Caco-2 (cell line): ENCODE data around the gene INO80B. TPM values are rescaled to one million over a fixed set of nuclear protein-coding genes. Genes with fewer than 3 reads are reported as not detected.

Experiments used
- BruUV-seq: library from RNA; stranded (reverse); fragments of 400-500 nt; replicated peaks from 2 replicates; lab custom pipeline; 2021; lab: Mats Ljungman, UMichigan
- CTCF ChIA-PET: fragments of 300-600 bp; sonication (Branson Sonifier 250); formaldehyde crosslinking; loops from one replicate; lab custom pipeline; 2022; ENCODE audit warnings: antibody characterized with exemption; lab: Charles Lee
- POLR2A ChIA-PET: fragments of 300-600 bp; sonication (Branson Sonifier 250); formaldehyde crosslinking; loops from one replicate; lab custom pipeline; 2022; ENCODE audit warnings: antibody characterized with exemption; lab: Charles Lee
- DNase-seq, 2 experiments: peaks; one replicate each; pipeline versions ENCODE4 v3.0.0 to v3.0.0-alpha.2; 2020 to 2022
- H3K27me3 ChIP-seq: replicated peaks from 2 replicates; pipeline ENCODE4 v1.6.0; 2011; ENCODE audit warnings: low read length; ENCODE audit not compliant: control insufficient read depth, insufficient read depth
- H3K36me3 ChIP-seq: 2 replicates; pipeline ENCODE4 v1.5.1; 2011; ENCODE audit warnings: low read length; ENCODE audit not compliant: control insufficient read depth, insufficient read depth
- H3K4me1 ChIP-seq: fragments of 250-450 bp; sonication (Bioruptor Pico); 2 replicates; pipeline ENCODE4 v1.5.1; 2020; ENCODE audit warnings: mild to moderate bottlenecking
- H3K4me3 ChIP-seq: 2 replicates; pipeline ENCODE4 v1.5.1; 2011; ENCODE audit warnings: low read depth, mild to moderate bottlenecking, control low read depth, low read length
- H3K9me3 ChIP-seq: fragments of 250-450 bp; sonication (Bioruptor Pico); 2 replicates; pipeline ENCODE4 v1.5.1; 2020; ENCODE audit warnings: mild to moderate bottlenecking, moderate library complexity
- H3K27ac Mint-ChIP-seq: one replicate; pipeline ENCODE4 v1.8.0; 2022; ENCODE audit warnings: mixed read lengths; ENCODE audit not compliant: unreplicated experiment
- H3K27me3 Mint-ChIP-seq: one replicate; pipeline ENCODE4 v1.8.0; 2022; ENCODE audit warnings: mixed read lengths; ENCODE audit not compliant: insufficient read depth, unreplicated experiment
- H3K36me3 Mint-ChIP-seq: one replicate; pipeline ENCODE4 v1.8.0; 2022; ENCODE audit warnings: mild to moderate bottlenecking, mixed read lengths; ENCODE audit not compliant: insufficient read depth, unreplicated experiment
- H3K4me1 Mint-ChIP-seq: one replicate; pipeline ENCODE4 v1.8.0; 2022; ENCODE audit warnings: low read depth, mixed read lengths; ENCODE audit not compliant: unreplicated experiment
- H3K4me3 Mint-ChIP-seq: one replicate; pipeline ENCODE4 v1.8.0; 2022; ENCODE audit warnings: mild to moderate bottlenecking, moderate library complexity, mixed read lengths; ENCODE audit not compliant: unreplicated experiment
- H3K9me3 Mint-ChIP-seq: one replicate; pipeline ENCODE4 v1.8.0; 2022; ENCODE audit warnings: mixed read lengths; ENCODE audit not compliant: unreplicated experiment
- CTCF ChIP-seq, 2 experiments: fragments of 200-600 bp in 1 of 2; IDR thresholded peaks; 1 replicate in 1 of 2; 2 replicates in 1 of 2; pipeline versions ENCODE4 v1.5.1 to v1.8.0; 2011 to 2022; ENCODE audit warnings: antibody characterized with exemption in 1 of 2, control low read depth in 1 of 2, inconsistent platforms in 1 of 2, low read depth in 1 of 2, low read length in 1 of 2, mild to moderate bottlenecking in 1 of 2, moderate library complexity in 1 of 2; ENCODE audit not compliant: insufficient read depth in 1 of 2, severe bottlenecking in 1 of 2, unreplicated experiment in 1 of 2
- intact Hi-C: fragments of 100-400 bp; cut with micrococcal nuclease; formaldehyde crosslinking; loops from one replicate; pipeline ENCODE4 v1.10.0; 2022; ENCODE audit not compliant: unreplicated experiment
- total RNA-seq: library from RNA; stranded (reverse); gene quantifications from 2 replicates; pipeline ENCODE4 v1.2.3, GENCODE V29; 2022

Gene INO80B
- total RNA-seq, 1 experiment from 2014 or later, result 25.2 TPM

- Histone ChIP-seq H3K36me3 (0 out of 2 replicates have a peak, but pooled peaks cover 2% of the 10 kb centered on the region), H3K4me3 (no peak overlapping the region), H3K9me3 (no peaks in the 10 kb centered on the region), H3K4me1 (peaks cover 42% of the 10 kb centered on the region), H3K27me3 (no peaks in the 10 kb centered on the region)
- ChIA-PET POLR2A (no interaction called here), CTCF (interaction anchor here (1.7 to 1.8 kb wide), 3 partner anchors 17 to 82 kb away, joined by 7 read pairs; partner anchors contain the start of genes AUP1 and HTRA2)
- H3K9me3 Mint-ChIP-seq, result no peaks in the 10 kb centered on the region
- peaks cover 52% of the 10 kb centered on the region for H3K36me3 Mint-ChIP-seq
- peak overlapping the region; percentile 94 for H3K4me3 Mint-ChIP-seq
- no peak for TF ChIP-seq CTCF (IDR thresholded peaks at IDR 0.05; ENCODE audit: insufficient read depth in 1 of 2, low read depth in 1 of 2, low read length in 1 of 2, severe bottlenecking in 1 of 2, unreplicated experiment in 1 of 2)
- no peak for DNase-seq
- peak overlapping the region; percentile 87 for H3K27ac Mint-ChIP-seq
- peaks cover 41% of the 10 kb centered on the region for H3K4me1 Mint-ChIP-seq
- intact Hi-C loops, result loop anchor here (2.0 kb wide), 1 partner anchor 47 kb away; the partner anchor contains the start of gene WBP1
- no TSS peak for BruUV-seq
- H3K27me3 Mint-ChIP-seq, result no peaks in the 10 kb centered on the region
Observed at GRCh38 chr2:74505448-74506246, 50.8 kb downstream of the INO80B start.

GRCh38 chr2:74507145-74507925, 52.4 kb downstream of the INO80B start, which contains the start of gene PCGF1:
Gene PCGF1 (minus strand): TSS chr2:74507695. CDS start chr2:74507668, 27 bp downstream.
- H3K9me3 ChIP-seq, result no peaks in the 10 kb centered on the region
- H3K36me3 ChIP-seq, result 0 out of 2 replicates have a peak, but pooled peaks cover 2% of the 10 kb centered on the region
- BruUV-seq, result no TSS peak
- peak; percentile 98 to 99 for DNase-seq
- H3K4me1 ChIP-seq, result peaks cover 26% of the 10 kb centered on the region
- ChIA-PET CTCF (interaction anchor here (0.9 to 1.8 kb wide), 5 partner anchors 18 to 82 kb away, joined by 3 to 7 read pairs (median 7); partner anchors contain the start of genes AUP1, CCDC142, HTRA2 and TTC31), POLR2A (interaction anchor here (1.1 to 1.5 kb wide), 2 partner anchors 18 to 23 kb away, joined by 6 to 7 read pairs; partner anchors contain the start of genes AUP1 and HTRA2)
- peak within 1 kb of the TSS; percentile 91 for H3K4me3 Mint-ChIP-seq
- intact Hi-C loops, result loop anchor here (1.0 to 2.0 kb wide), 6 partner anchors 22 to 80 kb away; partner anchors contain the start of genes AUP1, HTRA2, TTC31 and WBP1
- H3K36me3 Mint-ChIP-seq, result peaks cover 50% of the 10 kb centered on the region
- no peaks in the 10 kb centered on the region for H3K27me3 Mint-ChIP-seq
- H3K9me3 Mint-ChIP-seq, result no peaks in the 10 kb centered on the region
- peak within 1 kb of the TSS; percentile 99 for H3K27ac Mint-ChIP-seq
- peaks cover 28% of the 10 kb centered on the region for H3K4me1 Mint-ChIP-seq
- TF ChIP-seq CTCF (IDR thresholded peaks at IDR 0.05; ENCODE audit: insufficient read depth in 1 of 2, low read depth in 1 of 2, low read length in 1 of 2, severe bottlenecking in 1 of 2, unreplicated experiment in 1 of 2), result peak; percentile 70 to 89
- peak within 1 kb of the TSS; percentile 68 for H3K4me3 ChIP-seq
- no peaks in the 10 kb centered on the region for H3K27me3 ChIP-seq

Other genes with a start within 250 kb of the INO80B start
- gene SLC4A5, start 111.7 kb upstream of the INO80B start, total RNA-seq, result 1.9 and 2.2 TPM in 2 replicates
- gene DCTN1, start 74.8 kb upstream of the INO80B start, total RNA-seq, result 132 and 139 TPM in 2 replicates
- gene C2orf81, start 33.5 kb upstream of the INO80B start, total RNA-seq, result 0.84 and 1.7 TPM in 2 replicates
- gene WDR54, start 33.4 kb upstream of the INO80B start, total RNA-seq, result 8.4 and 9.9 TPM in 2 replicates
- 123 and 139 TPM in 2 replicates for gene RTKN, start 13.2 kb upstream of the INO80B start, total RNA-seq
- 53.4 and 54.8 TPM in 2 replicates for gene WBP1, start 3.4 kb downstream of the INO80B start, total RNA-seq
- 70.5 and 71.1 TPM in 2 replicates for gene MOGS, start 10.3 kb downstream of the INO80B start, total RNA-seq
- gene MRPL53, start 17.6 kb downstream of the INO80B start, total RNA-seq, result 88.4 and 102 TPM in 2 replicates
- 39.0 and 47.1 TPM in 2 replicates for gene CCDC142, start 27.9 kb downstream of the INO80B start, total RNA-seq
- gene TTC31, start 28.0 kb downstream of the INO80B start, total RNA-seq, result 31.3 and 32.4 TPM in 2 replicates
- 11.1 and 11.4 TPM in 2 replicates for gene LBX2, start 44.5 kb downstream of the INO80B start, total RNA-seq
- 27.0 and 29.7 TPM in 2 replicates for gene PCGF1, start 52.6 kb downstream of the INO80B start, total RNA-seq
- gene TLX2, start 59.4 kb downstream of the INO80B start, total RNA-seq, result 0.68 and 0.72 TPM in 2 replicates
- gene DQX1, start 71.1 kb downstream of the INO80B start, total RNA-seq, result 0.50 and 1.4 TPM in 2 replicates
- 154 and 156 TPM in 2 replicates for gene AUP1, start 74.6 kb downstream of the INO80B start, total RNA-seq
- 27.0 and 27.3 TPM in 2 replicates for gene HTRA2, start 74.8 kb downstream of the INO80B start, total RNA-seq
- gene LOXL3, start 98.9 kb downstream of the INO80B start, total RNA-seq, result 13.8 and 15.9 TPM in 2 replicates
- 5.1 and 5.5 TPM in 2 replicates for gene DOK1, start 99.6 kb downstream of the INO80B start, total RNA-seq
- not detected in 2 replicates for gene M1AP, start 193.2 kb downstream of the INO80B start, total RNA-seq
- gene SEMA4F, start 199.2 kb downstream of the INO80B start, total RNA-seq, result 6.2 and 7.6 TPM in 2 replicates